Astrocyte (in vitro differentiated cells and primary cell): ENCODE data around the gene DNASE1L2. TPM values are rescaled to one million over a fixed set of nuclear protein-coding genes. Genes with fewer than 3 reads are reported as not detected.
A peak's percentile ranks its signal among the peaks of the same experiment; 100 is the strongest.

ENCODE experiments used
- DNase-seq: peaks from one replicate; pipeline ENCODE4 v3.0.0-alpha.2; 2010; ENCODE audit warnings: low read depth
- FAIRE-seq: peaks from 2 replicates; lab custom pipeline; 2011; peaks lifted over from hg19 to GRCh38; lab: Jason Lieb, UNC
- H2AFZ ChIP-seq: 2 replicates; pipeline ENCODE4 v1.6.0; 2012; ENCODE audit warnings: low read depth, low read length, inconsistent platforms
- H3K27ac ChIP-seq: 2 replicates; pipeline ENCODE4 v1.5.1; 2011; ENCODE audit warnings: low read depth, low read length, inconsistent platforms
- H3K27me3 ChIP-seq: 2 replicates; pipeline ENCODE4 v1.6.0; 2011; ENCODE audit warnings: low read length, inconsistent platforms; ENCODE audit not compliant: insufficient read depth
- H3K36me3 ChIP-seq: 2 replicates; pipeline ENCODE4 v1.5.1; 2011; ENCODE audit warnings: low read length, inconsistent platforms; ENCODE audit not compliant: insufficient read depth
- H3K4me1 ChIP-seq: 2 replicates; pipeline ENCODE4 v1.5.1; 2011; ENCODE audit warnings: low read length, inconsistent platforms; ENCODE audit not compliant: insufficient read depth
- H3K4me2 ChIP-seq: 2 replicates; pipeline ENCODE4 v1.6.0; 2012; ENCODE audit warnings: low read length, inconsistent platforms
- H3K4me3 ChIP-seq: 2 replicates; pipeline ENCODE4 v1.5.1; 2011; ENCODE audit warnings: low read depth, mild to moderate bottlenecking, low read length, inconsistent platforms; ENCODE audit not compliant: insufficient read depth
- H3K79me2 ChIP-seq: 2 replicates; pipeline ENCODE4 v1.6.0; 2012; ENCODE audit warnings: mild to moderate bottlenecking, low read length, inconsistent platforms; ENCODE audit not compliant: insufficient read depth
- H3K9ac ChIP-seq: 2 replicates; pipeline ENCODE4 v1.6.0; 2012; ENCODE audit warnings: mild to moderate bottlenecking, low read length, inconsistent platforms
- H3K9me3 ChIP-seq: 2 replicates; pipeline ENCODE4 v1.5.1; 2012; ENCODE audit warnings: low read depth, mild to moderate bottlenecking, low read length, inconsistent platforms; ENCODE audit not compliant: insufficient read depth
- H4K20me1 ChIP-seq: 2 replicates; pipeline ENCODE4 v1.6.0; 2012; ENCODE audit warnings: low read length, inconsistent platforms; ENCODE audit not compliant: insufficient read depth
- H3K27ac Mint-ChIP-seq: one replicate; pipeline ENCODE4 v1.8.0; 2021; ENCODE audit warnings: mild to moderate bottlenecking, mixed read lengths; ENCODE audit not compliant: unreplicated experiment
- H3K27me3 Mint-ChIP-seq: one replicate; pipeline ENCODE4 v1.8.0; 2021; ENCODE audit warnings: low read depth, mixed read lengths; ENCODE audit not compliant: unreplicated experiment
- H3K36me3 Mint-ChIP-seq: one replicate; pipeline ENCODE4 v1.8.0; 2021; ENCODE audit warnings: low read depth, mixed read lengths; ENCODE audit not compliant: unreplicated experiment
- H3K4me1 Mint-ChIP-seq: one replicate; pipeline ENCODE4 v1.8.0; 2021; ENCODE audit warnings: low read depth, mixed read lengths; ENCODE audit not compliant: unreplicated experiment
- H3K4me3 Mint-ChIP-seq: one replicate; pipeline ENCODE4 v1.8.0; 2021; ENCODE audit warnings: mild to moderate bottlenecking, moderate library complexity, mixed read lengths; ENCODE audit not compliant: unreplicated experiment
- H3K9me3 Mint-ChIP-seq: one replicate; pipeline ENCODE4 v1.8.0; 2021; ENCODE audit warnings: mild to moderate bottlenecking, mixed read lengths; ENCODE audit not compliant: unreplicated experiment
- EZH2 ChIP-seq: IDR thresholded peaks from 2 replicates; pipeline ENCODE4 v1.6.1; 2012; ENCODE audit warnings: mild to moderate bottlenecking, low read length, inconsistent platforms; ENCODE audit not compliant: insufficient read depth
- total RNA-seq: library from RNA; stranded (reverse); gene quantifications from 2 replicates; pipeline ENCODE4 v1.2.1, GENCODE V29; 2021
- TF ChIP-seq, protein P1 (sequence below): IDR thresholded peaks from 2 replicates; pipeline ENCODE4 v1.5.1; 2011; ENCODE audit warnings: low read depth, mild to moderate bottlenecking, inconsistent platforms, low read length, moderate library complexity; ENCODE audit not compliant: insufficient read depth

Gene DNASE1L2
- total RNA-seq, 1 donor from 2014 or later: 1.3 TPM

DNA sequence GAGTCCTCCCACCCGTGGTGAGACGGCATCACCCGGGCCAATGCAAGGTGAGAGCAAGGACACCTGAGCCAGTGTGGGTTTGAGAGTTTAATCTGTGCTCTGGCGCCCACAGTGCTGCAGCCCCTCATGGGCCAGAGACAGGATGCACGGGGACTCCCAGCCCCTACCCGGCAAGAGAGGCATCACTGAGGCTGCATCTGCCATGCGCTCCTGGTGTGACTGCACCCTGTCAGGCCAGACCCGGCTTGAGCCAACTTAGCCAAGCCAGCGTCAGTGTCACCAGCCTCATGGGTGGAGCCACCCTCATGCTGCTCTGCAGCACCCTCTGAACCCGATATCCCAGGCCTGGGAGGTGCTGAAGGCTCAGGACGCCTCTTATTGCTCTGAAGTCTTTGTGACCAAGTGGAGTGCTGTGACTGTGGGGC is 24.3 kb upstream of the DNASE1L2 start:
- Histone ChIP-seq H3K36me3 (no peaks in the 10 kb centered on the region), H2AFZ (no peak overlapping the region), H3K4me1 (peaks cover 19% of the 10 kb centered on the region), H3K79me2 (peaks cover 35% of the 10 kb centered on the region), H3K9me3 (no peaks in the 10 kb centered on the region), H3K27ac (no peak overlapping the region), H3K9ac (no peak overlapping the region), H3K27me3 (no peaks in the 10 kb centered on the region), H3K4me2 (peak overlapping the region; percentile 85), H4K20me1 (peaks cover 30% of the 10 kb centered on the region), H3K4me3 (no peak overlapping the region)
- Mint-ChIP-seq H3K9me3 (no peaks in the 10 kb centered on the region), H3K27ac (no peak overlapping the region), H3K27me3 (no peaks in the 10 kb centered on the region), H3K36me3 (peaks cover 4% of the 10 kb centered on the region), H3K4me1 (peaks cover 12% of the 10 kb centered on the region), H3K4me3 (peak overlapping the region; percentile 9)
- DNase-seq: no peak
- no peak for TF ChIP-seq EZH2
- TF ChIP-seq, protein P1, sequence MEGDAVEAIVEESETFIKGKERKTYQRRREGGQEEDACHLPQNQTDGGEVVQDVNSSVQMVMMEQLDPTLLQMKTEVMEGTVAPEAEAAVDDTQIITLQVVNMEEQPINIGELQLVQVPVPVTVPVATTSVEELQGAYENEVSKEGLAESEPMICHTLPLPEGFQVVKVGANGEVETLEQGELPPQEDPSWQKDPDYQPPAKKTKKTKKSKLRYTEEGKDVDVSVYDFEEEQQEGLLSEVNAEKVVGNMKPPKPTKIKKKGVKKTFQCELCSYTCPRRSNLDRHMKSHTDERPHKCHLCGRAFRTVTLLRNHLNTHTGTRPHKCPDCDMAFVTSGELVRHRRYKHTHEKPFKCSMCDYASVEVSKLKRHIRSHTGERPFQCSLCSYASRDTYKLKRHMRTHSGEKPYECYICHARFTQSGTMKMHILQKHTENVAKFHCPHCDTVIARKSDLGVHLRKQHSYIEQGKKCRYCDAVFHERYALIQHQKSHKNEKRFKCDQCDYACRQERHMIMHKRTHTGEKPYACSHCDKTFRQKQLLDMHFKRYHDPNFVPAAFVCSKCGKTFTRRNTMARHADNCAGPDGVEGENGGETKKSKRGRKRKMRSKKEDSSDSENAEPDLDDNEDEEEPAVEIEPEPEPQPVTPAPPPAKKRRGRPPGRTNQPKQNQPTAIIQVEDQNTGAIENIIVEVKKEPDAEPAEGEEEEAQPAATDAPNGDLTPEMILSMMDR: no peak
- no peak for FAIRE-seq

DNA sequence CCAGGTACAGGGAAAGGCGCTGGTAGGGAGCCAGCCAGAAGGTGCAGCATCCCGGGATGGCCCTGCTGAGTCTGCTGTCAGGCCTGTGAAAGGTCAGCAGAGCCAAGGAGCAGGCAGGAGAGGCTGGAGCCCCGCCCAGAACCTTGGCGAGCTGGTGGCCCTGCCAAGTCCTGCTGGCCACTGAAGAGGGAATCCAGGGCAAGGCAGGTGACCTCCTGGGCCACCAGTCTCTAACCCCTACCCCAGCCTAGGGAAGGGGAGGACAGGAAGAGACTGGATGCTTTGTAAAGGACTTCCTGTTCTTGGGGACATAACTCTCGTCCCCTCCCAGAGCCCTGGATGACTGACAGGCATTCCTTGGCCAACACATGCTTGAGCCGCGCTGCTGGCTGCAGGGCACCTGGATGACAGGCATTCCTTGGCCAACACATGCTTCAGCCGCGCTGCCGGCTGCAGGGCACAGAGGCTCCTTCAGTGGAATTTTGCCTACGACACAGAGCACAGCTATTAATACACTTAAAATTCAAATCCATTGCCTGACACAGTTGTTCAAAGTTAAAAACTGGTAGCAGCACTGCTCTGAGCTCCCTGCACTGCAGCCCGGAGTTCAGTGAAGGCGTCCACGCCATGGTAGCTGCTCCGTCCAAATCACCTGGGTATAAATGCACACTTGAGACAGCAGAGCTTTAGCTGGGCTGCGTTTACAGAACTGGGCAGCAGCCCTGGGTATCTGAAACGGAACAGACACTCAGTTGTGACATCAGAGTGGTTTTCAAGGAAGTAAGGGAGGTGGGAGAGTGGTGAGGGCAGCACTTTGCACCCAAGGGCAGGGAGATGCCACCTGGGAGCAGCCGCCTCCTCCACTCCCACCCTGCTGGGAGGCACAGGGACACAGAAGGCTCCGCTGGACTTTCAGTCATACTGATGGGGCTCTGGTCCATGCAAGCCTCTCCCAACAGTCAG is 23.6 kb upstream of the DNASE1L2 start:
- H3K9ac ChIP-seq: peak overlapping the region; percentile 84
- no peak for FAIRE-seq
- H3K4me1 Mint-ChIP-seq: peaks cover 12% of the 10 kb centered on the region

More for the DNA sequence above, 23.6 kb upstream of the DNASE1L2 start:
- Histone ChIP-seq H2AFZ (no peak overlapping the region), H3K4me1 (peaks cover 19% of the 10 kb centered on the region), H3K27ac (no peak overlapping the region), H3K79me2 (peaks cover 29% of the 10 kb centered on the region), H3K9me3 (no peaks in the 10 kb centered on the region), H3K4me2 (peak overlapping the region; percentile 85), H3K4me3 (peak overlapping the region; percentile 72), H4K20me1 (peaks cover 30% of the 10 kb centered on the region), H3K36me3 (no peaks in the 10 kb centered on the region), H3K27me3 (no peaks in the 10 kb centered on the region)
- Mint-ChIP-seq H3K27me3 (no peaks in the 10 kb centered on the region), H3K4me3 (peak overlapping the region; percentile 87), H3K27ac (peak overlapping the region; percentile 82), H3K9me3 (no peaks in the 10 kb centered on the region), H3K36me3 (peaks cover under 1% of the 10 kb centered on the region)
- DNase-seq: no peak
- TF ChIP-seq, protein P1: no peak
- TF ChIP-seq EZH2: no peak
